ENCODE results near the gene CSRP1.

Gene CSRP1

GRCh38 chr1:201527879-201528278 is 21.0 kb upstream of the CSRP1 start:
- TF ChIP-seq, protein P1, sequence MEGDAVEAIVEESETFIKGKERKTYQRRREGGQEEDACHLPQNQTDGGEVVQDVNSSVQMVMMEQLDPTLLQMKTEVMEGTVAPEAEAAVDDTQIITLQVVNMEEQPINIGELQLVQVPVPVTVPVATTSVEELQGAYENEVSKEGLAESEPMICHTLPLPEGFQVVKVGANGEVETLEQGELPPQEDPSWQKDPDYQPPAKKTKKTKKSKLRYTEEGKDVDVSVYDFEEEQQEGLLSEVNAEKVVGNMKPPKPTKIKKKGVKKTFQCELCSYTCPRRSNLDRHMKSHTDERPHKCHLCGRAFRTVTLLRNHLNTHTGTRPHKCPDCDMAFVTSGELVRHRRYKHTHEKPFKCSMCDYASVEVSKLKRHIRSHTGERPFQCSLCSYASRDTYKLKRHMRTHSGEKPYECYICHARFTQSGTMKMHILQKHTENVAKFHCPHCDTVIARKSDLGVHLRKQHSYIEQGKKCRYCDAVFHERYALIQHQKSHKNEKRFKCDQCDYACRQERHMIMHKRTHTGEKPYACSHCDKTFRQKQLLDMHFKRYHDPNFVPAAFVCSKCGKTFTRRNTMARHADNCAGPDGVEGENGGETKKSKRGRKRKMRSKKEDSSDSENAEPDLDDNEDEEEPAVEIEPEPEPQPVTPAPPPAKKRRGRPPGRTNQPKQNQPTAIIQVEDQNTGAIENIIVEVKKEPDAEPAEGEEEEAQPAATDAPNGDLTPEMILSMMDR (IDR thresholded peaks at IDR 0.05), result no peak

DNA sequence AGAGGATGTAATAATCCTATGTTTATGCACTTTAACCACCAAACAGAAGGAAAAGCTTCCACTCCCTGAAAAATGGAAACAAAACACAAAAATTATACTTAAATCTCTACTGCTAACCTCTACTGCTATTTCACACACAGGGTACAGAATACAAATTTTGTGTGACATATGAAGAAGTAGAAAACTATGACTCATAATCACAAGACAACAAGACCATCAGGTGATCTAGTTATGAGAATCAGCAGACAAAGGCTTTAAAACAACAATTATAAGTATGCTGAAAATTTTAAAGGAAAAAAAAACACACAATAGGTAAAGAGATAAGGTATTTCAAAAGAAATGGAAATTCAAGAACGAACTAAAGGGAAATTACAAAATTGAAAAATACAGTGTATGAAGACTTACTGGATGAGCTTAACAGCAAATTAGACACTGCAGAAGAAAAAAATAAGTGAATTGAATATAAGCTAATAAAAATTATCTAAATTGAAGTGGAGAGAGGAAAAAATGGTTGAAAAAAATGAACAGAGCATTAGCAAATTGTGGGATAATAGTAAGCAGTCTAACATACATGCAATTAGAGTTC is 18.4 kb upstream of the CSRP1 start:
- TF ChIP-seq, protein P1 (IDR thresholded peaks at IDR 0.05), result no peak

- TF ChIP-seq, protein P1 (IDR thresholded peaks at IDR 0.05), result no peak
Observed at GRCh38 chr1:201518071-201518470, 11.1 kb upstream of the CSRP1 start.

DNA sequence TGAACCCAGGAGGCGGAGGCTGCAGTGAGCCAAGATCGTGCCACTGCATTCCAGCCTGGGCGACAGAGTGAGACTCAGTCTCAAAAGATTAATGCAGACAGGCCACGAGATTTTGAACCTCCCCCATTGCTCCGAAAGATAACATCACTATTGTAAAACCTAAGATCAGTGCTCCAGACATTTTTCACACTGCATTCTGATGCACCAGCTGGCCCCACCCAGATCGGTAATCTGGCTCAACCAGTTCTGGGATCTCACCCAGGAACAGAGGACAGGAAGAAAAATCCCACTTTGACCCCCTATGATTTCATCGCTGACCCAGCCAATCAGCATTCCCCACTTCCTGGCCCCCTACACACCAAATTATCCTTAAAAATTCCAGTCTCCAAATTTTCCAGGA is 10.7 kb upstream of the CSRP1 start:
- TF ChIP-seq, protein P1 (IDR thresholded peaks at IDR 0.05), result no peak

DNA sequence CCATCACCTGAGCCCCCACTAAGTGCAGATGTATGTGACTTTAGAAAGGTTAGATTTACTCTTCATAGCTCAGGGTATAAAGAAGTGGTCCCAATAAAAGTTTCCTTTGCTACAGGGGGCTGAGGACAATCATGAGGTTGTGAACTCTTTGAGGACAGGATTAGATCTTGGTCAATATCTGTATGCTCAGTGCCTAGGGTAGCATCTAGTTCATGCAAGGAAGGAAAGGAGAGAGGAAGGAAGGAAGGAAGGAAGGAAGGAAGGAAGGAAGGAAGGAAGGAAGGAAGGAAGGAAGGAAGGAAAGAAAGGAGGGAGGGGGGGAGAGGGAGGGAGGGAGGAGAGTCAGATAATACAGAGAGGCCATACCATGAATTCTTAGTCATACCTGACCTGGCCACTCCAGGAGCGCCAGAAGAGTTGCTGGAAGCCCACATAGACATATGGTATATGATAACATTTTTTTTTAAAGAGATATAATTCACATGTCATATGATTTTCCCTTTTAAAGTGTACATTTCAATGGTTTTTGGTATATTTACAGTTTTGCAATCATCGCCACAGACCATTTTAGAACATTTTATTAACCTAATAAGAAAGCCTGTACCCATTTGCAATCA is 9.7 kb upstream of the CSRP1 start:
- TF ChIP-seq, protein P1 (IDR thresholded peaks at IDR 0.05), result no peak

- TF ChIP-seq, protein P1 (IDR thresholded peaks at IDR 0.05), result no peak
Observed at GRCh38 chr1:201515895-201516294, 9.0 kb upstream of the CSRP1 start.

GRCh38 chr1:201515062-201515750 is 8.3 kb upstream of the CSRP1 start:
- TF ChIP-seq, protein P1 (IDR thresholded peaks at IDR 0.05), result no peak
